AG20443 (cell line): Measurements from ENCODE around the gene RYK.
"Not testable (repeated sequence)": the region's sequence is repeated elsewhere in the genome, so short reads cannot be mapped to it uniquely, and the experiment has no call there.

Experiments used
- DNase-seq: peaks from one replicate; pipeline ENCODE4 v3.0.0; 2012; ENCODE audit warnings: low spot score, mixed read lengths

Gene RYK

DNA sequence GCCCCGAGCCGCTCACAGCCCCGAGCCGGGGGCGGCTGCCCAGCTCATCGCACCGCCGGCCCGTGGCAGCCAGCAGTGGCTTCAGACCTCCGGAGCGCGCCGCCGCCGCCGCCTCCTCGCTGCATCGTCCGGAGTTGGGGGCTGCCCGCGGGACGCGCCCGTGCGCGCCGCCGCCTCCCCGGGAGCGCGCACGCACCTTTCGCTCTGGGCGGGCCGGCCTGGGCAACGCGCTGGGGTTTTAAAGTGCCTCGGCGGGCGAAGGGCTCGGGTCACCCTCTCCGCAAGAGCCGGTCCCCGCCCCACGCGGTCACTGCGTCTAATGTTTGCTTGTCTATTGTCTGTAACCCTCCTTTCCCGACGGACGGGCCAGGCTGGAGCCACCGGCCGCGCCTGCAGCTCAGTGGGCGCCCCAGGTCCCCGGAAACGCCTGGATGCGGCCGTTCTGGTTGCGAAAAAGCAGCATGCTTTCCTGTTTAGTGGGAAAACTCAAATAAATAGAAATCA lies at the start of gene RYK:
TSS of gene RYK (minus strand) at position 143 of the 504 bp plus-strand sequence. CDS start 205 bp downstream, outside the sequence.
- peak; percentile 96 for DNase-seq

DNA sequence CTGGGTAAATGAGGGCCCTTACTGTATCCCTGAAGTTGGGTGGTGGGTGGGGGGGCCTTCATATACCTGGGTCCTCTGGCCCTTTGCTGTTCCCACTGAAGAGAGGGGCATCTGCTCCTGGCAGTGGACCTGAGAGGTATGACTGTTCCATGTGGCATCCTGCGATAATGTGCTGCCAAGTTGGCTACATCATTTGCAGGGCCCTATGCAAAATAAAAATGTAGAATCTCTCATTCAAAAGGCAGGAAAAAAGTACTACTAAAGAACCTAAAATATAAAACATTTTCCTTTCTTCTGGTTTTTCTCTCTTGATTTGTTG lies 49.2 kb upstream of the RYK start:
- DNase-seq = no peak

DNA sequence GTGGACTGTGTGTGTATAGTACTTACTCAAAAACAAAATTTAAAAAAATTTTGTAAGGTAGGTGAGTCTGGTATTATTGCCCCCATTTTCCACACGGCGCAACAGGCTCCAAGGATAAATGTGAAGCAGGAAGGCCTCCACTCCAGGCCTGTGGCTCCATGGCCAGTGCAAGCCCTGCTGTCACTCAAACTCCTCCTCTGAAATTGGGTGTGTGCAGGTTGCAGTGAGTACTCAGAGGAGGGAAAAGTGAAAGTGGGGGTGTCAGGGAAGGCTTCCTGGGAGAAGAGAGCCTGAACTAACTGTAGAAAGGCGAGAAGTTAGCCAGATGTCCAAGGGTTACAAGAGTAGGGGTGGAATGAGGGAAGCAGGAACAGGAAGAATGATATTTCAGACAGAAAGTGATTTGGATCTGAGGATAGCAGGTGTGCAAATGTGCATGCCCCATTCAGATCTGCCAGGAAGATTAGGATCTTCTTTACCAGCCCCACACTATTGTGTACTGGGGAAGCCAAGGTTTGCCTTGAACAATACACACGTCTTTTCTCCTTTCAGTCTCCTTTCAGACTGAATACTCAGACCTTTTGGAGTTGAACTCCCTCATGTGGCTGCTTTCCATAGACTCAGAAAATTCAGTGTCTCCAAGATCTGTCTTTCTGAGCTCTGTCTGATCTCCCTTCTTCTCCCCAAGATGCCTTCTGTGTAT lies 48.7 kb upstream of the RYK start:
- peak; percentile 44 for DNase-seq

DNA sequence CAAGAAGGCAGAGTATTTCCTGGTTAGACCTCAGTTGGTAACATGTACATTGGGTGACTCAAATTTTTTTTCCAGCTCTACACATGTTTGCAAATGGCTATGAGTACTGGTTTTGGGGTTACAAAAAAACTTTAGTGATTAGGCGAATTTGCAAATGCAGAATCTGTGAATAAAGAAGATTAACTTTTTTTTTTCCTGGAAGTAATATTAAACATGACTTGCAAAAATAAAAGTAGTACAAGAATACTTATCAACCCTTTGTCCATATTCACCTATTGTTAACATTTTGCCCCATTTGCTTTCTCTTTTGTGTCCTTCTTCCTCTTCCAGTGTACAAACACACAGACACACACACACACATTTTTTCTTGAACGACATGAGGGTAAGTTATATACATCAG lies 47.6 kb upstream of the RYK start:
- DNase-seq = no peak

DNA sequence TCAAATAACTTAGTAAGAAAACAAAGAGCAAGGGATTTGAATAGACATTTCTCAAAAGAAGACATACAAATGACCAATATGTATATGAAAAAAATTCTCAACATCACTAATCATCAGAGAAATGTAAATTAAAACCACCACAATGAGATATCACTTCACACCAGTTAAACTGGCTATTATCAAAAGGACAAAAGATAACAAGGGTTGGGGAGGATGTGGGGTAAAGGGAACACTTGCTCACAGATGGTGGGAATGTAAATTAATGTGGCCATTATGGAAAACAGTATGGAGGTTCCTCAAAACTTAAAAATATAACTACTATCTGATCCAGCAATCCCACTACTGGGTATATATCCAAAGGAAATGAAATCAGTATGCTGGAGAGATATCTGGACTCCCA lies 46.0 kb upstream of the RYK start:
- no peak for DNase-seq

DNA sequence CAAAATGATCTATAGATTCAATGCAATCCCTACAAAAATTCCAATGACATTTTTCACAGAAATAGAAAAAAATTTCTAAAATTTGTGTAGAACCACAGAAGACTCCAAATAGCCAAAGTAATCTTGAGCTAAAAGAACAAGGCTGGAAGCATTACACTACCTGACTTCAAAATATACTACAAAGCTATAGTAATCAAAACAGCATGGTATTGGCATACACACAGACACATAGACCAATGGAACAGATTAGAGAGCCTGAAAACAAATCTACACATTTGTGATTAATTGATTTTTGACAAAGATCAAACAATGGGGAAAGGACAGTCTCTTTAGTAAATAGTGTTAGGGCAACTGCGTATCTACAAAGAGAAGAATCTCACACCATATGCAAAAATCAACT lies 45.3 kb upstream of the RYK start:
- DNase-seq = no peak

DNA sequence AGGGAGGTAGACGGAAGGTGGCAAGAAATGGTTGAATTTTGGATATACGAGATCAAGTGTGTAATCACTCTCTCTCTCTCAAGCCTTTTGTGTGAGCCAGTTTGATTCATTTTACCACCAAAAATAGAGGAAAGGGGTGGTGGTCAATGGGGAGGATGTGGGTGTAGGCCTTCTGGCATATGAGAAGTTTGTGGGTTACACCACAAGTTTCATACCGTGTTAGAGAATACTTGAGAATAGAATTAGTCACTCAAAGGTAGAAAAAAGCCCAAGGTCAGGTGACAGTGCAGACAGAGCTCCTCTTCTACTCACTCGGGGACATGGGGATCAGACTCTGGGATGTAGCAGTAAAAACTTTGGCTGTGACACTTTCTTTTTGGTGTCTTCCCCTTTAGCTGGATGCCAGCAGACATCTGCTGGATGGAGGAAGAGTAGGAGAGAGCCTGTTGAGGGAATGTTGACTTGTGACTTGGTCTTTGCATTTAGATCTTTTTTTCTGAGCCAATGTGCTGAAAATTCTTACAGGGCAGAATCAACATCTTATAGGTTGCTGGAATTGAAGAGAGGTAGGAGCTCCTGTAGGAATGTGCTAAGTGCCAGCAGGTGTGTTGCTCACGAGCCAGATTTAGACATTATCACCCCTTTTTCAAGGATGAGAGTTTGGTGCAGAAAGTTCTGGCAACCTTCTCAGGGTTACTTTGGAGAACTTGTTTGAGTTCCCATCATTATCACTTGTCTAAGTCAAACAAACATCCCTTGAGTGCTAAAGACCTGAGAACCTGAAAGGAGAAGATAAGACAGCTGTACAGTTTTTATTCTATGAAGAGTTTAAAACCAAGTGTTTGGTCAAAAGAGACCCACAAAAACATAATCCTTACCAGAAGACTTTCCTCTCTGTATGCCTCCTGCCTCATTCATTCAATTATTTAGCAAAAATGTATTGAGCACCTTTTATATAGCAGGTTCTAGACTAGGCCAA lies 43.9 kb upstream of the RYK start:
- DNase-seq = no peak

DNA sequence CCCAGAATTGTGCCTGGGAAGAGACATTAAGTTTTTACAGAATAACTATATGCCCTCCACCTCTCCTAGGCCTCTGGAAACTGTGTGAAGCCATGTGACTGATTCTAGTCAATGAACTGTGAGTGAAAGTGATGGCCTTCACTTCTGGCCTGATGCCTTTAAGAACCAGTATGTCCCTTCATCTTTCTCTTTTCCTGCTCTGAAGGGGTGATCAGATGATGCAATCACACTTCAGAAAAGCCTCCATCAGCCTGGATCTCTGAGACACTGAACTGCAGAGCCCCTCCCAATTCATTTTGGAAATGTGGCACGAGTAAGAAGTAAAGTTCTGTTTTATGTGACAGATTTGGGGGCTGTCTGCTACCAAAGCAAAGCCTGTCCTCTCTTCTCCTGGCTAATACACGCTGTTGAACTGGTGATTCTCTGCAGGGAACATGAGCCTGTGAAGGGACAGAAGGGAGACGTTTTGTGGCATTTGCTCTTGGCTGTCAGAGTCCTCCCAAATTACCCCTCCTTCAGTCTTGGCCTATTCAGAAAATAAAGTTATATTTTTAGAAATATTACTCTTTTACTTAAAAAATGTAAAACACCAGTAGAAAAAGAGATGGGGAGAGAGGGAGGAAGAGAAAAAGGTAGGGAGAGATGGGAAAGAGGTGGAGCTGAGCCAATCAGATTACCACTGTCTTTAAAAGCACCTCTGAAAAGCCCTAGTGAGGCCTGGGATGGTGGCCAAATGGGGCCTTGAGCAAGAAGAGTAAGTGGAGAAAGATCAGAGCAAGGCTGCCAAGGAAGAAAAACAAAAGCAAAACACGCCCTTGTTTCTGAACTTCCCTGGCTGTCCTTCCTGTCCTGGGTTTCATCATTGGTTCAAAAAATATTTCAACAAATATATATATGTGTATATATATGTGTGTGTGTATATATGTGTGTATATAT lies 40.9 kb upstream of the RYK start:
- DNase-seq = peak; percentile 82

DNA sequence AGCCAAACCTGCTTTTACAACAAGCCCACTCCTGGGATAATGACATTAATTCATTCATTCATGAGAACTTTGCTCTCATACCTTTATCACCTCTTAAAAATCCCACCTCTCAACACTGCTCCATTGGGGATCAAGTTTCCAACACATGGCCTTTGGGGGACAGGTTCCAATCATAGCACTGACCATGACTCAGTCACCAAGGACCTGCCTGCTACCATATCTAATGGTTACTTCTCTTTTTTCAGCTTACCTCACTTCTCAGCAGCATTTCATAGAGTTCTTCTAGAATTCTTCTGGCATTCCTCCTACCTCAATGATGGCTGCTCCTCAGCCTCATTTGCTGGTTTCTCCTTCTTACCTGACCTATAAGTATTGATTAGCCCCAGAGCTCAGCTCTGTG lies 36.9 kb upstream of the RYK start:
- no peak for DNase-seq

DNA sequence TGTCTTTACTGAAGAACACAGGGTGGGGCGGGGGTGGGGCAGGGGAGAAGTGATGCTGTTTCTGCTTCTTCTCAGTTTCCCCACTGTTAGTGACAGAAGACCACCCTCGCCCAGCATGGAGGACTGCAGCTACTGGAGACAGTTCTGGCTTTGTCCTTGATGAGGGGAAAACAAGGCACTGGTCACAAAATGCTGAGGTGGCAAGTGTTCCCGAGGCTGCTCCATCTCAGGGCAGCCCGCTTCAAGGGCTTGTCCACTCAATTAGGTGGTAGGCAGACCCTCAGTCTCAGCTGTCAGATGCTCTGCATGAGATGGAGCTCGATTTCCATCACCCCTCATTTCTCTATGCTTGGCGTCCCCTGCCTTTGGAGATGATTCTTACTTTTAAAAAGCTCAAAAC lies 33.8 kb upstream of the RYK start:
- no peak for DNase-seq

DNA sequence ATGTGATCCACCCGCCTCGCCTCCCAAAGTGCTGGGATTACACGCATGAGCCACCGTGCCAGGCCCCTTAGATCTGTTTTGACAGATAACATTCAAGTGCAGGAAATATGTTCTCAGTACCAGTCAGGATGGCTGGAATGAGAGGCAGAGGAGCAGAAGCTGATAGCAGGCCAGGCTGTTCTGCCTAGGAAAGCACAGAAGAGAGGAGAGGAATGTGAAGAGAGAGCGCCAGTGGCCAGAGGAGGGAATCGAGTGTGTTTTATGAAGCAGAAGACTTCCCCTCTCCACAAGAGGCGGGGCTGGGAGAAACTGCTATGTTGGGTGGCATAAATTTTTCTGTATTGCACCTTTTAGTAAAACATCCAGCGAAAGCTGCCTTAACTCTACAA lies 32.0 kb upstream of the RYK start:
- no peak for DNase-seq

DNA sequence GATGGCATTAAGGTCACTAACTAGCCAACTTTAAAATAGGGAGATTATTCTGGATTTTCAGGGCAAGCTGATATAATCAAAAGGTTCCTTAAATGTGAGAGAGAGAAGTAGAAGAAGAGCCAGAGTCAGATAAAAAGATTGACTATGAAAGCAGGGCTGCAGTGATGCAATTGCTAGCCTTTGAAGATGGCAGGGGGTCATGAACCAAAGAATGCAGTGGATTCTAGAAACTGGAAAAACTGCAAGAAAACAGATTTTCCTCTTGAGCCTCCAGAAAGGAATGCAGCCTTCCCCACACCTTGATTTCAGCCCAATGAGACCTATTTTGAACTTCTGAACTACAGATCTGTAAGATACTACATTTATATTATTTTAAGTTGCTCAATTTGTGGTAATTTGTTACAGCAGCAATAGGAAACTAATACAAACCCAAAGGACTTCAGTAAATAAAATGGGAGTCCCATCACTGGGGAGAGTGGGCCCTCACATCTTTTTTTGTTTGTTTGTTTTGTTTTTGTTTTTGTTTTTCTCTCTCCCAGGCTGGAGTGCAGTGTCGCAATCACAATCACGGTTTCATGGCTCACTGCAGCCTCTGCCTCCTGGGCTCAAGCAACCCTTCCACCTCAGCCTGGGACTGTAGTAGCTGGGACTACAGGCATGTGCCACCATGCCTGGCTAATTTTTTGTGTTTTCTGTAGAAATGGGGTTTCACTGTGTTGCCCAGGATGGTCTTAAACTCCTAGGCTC lies 31.4 kb upstream of the RYK start:
- no peak for DNase-seq

DNA sequence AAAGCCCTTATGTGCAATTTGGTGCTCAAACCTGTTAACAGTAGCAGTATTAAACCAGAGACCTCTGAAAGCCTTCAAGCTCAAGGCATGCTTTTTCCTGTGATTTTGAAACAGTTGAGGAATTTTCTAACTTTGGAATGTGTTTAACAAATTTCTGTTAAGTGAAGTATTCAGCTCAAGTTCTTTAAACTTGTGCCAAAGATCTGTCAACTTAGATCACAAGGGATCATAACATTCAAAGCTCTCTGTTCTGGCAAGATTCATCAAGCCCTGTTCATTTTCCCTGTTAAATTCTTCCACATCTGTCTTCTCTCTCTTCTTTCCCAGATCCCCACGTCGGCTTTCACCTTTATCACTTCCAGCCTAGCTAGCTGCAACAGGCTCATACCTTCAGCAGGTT lies 28.8 kb upstream of the RYK start:
- no peak for DNase-seq

DNA sequence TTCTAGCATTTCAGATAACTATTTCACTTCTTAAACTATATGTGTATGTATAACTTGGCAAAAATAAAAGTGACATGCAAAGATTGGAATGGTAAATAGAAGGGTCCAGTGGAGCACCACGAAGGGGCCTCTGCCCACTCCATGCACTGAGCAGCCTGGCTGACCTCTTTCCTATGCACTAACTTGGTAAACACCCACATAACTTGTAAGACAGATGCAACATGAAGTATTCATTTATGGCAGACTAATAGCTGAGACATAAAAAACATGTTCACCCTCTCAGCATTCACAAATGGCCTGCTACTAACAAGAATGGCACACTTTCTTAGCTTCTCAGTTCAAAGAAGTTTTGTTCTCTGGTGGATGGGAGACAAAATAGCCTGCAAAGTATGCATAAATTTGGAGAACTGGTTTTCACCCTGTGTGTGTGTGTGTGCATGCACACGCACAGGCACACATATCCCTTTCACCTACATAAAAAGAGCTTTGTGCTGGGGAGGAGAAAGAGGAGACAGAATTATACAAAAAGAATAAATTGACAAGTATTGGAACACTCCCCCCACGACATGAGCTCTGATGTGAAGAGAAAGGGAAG lies 26.5 kb upstream of the RYK start:
- no peak for DNase-seq

DNA sequence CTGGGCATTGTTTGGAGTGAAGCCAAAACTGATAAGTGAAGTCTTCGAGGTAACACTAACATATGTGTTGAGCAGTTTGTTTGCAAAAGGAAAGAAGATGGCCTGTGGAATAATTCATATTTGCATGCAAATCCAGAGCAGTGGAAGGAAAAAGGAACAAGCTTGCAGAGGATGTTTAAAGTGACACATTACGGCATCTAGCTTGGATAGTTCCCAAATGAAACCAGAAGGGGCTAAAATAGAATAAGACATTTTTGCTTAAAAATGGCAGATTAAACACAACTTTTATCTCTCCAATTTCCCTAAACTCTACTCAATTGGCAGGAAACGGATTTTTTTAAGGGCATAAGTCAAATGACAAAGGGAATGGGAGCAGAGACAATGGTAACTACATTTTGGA lies 25.4 kb upstream of the RYK start:
- DNase-seq = no peak

DNA sequence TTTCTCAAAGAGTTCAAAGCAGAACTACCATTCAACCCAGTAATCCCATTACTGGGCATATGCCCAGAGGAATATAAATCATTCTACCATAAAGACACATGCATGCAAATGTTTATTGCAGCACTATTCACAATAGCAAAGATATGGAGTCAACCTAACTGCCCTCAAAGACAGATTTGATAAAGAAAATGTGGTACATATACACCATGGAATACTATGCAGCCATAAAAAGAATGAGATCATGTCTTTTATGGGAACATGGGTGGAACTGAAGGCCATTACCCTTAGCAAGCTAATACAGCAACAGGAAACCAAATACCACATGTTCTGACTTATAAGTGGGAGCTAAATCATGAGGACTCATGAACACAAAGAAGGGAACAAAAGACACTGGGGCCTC lies 24.5 kb upstream of the RYK start:
- not testable (repeated sequence) for DNase-seq

DNA sequence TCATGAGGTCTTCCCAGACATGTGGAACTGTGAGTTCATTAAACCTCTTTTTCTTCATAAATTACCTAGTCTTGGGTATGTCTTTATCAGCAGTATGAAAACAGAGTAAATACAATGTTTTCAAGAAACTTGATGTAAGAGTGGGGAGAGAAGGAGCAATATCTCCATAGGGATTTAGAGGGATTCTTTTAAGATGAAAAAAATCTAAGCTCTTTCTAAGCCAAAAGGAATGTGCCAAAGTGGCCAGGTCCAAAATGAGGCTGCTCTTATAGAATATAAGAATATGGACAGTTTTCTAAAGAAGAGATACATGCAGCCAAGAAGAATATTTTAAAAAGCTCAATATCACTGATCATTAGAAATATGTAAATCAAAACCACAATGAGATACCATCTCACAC lies 23.9 kb upstream of the RYK start:
- no peak for DNase-seq

DNA sequence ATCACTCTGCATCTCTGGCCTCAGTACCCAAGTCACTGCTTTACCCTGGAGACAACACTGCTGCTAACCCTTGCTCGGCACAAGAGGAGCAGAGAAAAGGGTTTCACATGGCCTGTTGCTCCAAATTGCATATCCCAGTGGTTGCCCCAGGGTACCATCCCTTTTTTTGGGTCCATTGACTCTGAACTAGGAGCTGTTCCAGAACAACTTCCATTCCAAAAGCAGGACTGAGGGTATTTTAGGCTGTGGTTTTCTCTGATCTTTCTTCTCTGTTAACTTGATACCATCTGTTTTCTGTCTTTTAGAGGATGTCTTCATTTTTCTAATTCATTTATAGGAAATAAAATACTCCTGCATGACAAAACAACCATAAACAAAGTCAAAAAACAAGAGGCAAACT lies 17.3 kb upstream of the RYK start:
- no peak for DNase-seq

DNA sequence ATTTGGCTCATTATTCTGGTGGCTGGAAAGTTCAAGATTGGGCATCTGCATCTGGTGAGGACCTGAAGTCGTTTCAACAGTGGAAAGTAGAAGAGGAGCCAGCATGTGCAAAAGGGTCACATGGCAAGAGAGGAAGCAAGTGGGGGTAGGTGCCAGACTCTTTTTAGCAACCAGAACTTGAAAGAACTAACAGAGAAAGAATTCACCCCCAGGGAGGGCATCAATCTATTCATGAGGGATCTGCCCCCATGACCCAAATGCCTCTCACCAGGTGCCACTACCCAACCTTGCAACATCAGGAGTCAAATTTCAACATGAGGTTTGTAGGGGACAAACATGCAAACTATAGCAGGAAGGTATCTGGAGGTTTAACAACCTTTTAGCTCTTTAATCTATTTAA lies 10.3 kb upstream of the RYK start:
- DNase-seq = no peak

DNA sequence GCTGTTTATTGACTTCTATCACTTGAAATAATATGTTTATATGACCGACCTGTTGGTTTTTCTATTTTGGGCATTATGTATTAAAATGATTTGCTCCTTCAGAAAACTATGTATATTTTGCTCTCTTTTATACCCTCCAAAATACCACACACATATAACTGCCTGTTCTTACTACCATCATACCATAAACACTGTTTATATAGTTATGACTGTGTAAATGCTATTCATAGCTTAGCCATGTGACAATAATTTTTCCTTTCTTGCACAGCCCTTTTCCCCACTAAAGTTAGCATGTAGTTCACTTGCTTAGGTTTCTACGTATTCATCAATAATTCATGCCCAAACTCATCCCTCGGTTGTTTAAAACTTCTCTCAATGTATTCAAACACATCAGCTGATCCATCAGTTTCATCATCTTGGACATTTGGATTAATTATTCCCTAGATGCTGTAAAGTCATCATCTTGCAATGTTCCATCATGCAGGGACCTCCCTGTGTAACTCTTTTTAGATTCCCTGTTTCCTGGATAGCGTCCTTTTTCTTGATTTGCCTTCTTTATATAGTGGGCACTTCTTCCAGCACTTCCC lies 8.2 kb upstream of the RYK start:
- DNase-seq = no peak

DNA sequence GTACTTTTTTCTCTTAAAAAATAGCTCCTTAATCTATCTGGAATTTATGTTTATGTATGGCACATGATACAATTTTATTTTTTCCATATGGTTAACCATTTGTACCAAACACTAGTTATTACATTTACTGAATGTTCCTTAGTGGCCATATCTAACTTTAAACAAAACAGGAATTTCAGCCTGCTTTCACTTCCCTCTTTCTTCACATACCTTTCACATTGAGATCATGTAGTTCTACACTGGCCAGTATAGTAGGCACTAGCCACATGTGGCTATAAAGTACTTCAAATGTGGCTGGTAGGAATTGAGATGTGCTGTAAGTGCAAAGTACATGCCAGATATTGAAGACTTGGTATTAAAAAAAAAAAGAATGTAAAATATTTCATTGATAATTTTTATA lies 4.7 kb upstream of the RYK start:
- DNase-seq = no peak
